GM13976 (cell line): ENCODE measurements around the gene NUFIP2.

Experiments
- DNase-seq: peaks from one replicate; pipeline ENCODE4 v3.0.0; 2012; ENCODE audit warnings: low spot score
- in situ Hi-C: fragments of 300-500 bp; cut with MboI; formaldehyde crosslinking; loops from one replicate; pipeline ENCODE4 v1.12.0; 2022; ENCODE audit warnings: low sequenced_read_pairs, mixed read lengths, inconsistent platforms; ENCODE audit not compliant: unreplicated experiment
- TF ChIP-seq, protein P1 (sequence below): IDR thresholded peaks from 2 replicates; pipeline ENCODE4 v1.5.1; 2012; ENCODE audit warnings: borderline replicate concordance, mild to moderate bottlenecking; ENCODE audit not compliant: insufficient read depth; ENCODE audit errors: extremely low read depth, missing control alignments, control extremely low read depth

Gene NUFIP2

DNA sequence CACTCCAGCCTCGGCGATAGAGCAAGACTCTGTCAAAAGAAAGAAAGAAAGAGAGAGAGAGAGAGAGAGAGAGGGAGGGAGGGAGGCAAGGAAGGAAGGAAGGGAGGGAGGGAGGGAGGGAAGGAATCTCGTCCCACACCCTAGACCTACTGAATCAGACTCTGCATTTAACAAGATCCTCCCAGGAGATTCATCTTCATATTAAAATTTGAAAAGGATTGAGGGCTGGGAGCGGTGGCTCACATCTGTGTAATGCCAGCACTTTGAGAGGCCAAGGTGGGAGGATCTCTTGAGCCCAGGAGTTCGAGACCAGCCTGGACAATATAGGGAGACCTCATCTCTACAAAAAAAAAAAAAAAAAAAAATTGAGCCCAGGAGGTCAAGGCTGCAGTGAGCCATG lies 33.5 kb upstream of the NUFIP2 start:
- in situ Hi-C loops, result no loop called here
- TF ChIP-seq, protein P1, sequence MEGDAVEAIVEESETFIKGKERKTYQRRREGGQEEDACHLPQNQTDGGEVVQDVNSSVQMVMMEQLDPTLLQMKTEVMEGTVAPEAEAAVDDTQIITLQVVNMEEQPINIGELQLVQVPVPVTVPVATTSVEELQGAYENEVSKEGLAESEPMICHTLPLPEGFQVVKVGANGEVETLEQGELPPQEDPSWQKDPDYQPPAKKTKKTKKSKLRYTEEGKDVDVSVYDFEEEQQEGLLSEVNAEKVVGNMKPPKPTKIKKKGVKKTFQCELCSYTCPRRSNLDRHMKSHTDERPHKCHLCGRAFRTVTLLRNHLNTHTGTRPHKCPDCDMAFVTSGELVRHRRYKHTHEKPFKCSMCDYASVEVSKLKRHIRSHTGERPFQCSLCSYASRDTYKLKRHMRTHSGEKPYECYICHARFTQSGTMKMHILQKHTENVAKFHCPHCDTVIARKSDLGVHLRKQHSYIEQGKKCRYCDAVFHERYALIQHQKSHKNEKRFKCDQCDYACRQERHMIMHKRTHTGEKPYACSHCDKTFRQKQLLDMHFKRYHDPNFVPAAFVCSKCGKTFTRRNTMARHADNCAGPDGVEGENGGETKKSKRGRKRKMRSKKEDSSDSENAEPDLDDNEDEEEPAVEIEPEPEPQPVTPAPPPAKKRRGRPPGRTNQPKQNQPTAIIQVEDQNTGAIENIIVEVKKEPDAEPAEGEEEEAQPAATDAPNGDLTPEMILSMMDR, result no peak
- no peak for DNase-seq

DNA sequence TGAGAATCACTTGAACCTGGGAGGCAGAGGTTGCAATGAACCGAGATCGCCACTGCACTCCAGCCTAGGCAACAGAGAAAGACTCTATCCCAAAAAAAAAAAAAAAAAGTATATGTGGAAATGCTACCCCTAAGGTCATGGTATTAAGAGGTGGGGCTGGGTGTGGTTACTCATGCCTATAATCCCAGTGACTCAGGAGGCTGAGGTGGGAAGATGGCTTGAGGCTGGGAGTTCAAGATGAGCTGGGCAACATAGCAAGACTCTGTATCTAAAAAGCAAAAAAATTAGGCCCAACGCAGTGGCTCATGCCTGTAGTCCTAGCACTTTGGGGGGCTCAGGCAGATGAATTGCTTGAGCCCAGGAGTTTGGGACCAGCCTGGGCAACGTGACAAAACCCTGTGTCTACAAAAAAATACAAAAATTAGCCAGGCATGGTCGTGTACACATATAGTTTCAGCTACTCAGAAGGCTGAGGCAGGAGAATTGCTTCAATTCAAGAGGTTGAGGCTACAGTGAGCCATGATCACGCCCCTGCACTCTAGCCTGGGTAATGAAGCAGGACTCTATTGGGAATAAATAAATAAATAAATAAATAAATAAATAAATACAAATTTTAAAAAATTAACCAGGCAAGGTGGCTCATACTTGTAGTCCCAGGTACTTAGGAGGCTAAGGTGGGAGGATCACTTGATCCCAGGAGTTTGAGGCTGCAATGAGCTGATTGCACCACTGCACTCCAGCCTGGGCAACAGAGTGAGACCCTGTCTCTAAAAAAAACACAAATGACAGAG lies 32.3 kb upstream of the NUFIP2 start:
- in situ Hi-C loops, result no loop called here
- TF ChIP-seq, protein P1, result no peak
- DNase-seq, result no peak

- in situ Hi-C loops, result no loop called here
- no peak for DNase-seq
- TF ChIP-seq, protein P1, result no peak
Observed at GRCh38 chr17:29322363-29322762, 28.4 kb upstream of the NUFIP2 start.

DNA sequence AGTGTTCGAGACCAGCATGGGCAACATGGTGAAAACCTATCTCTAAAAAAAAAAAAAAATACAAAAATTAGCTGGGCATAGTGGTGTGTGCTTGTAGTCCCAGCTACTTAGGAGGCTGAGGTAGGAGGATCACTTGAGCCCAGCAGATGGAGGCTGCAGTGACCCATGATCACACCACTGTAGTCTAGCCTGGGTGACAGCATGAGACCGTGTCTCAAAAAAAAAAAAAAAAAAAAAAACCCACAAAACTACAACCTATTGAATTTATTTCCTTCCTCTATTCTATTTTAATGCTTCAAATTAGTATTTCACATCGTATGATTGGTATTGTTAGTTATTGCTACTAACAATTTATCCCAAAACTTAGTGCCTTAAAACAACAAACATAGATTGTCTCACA lies 9.4 kb upstream of the NUFIP2 start:
- in situ Hi-C loops, result no loop called here
- no peak for DNase-seq
- TF ChIP-seq, protein P1, result no peak

DNA sequence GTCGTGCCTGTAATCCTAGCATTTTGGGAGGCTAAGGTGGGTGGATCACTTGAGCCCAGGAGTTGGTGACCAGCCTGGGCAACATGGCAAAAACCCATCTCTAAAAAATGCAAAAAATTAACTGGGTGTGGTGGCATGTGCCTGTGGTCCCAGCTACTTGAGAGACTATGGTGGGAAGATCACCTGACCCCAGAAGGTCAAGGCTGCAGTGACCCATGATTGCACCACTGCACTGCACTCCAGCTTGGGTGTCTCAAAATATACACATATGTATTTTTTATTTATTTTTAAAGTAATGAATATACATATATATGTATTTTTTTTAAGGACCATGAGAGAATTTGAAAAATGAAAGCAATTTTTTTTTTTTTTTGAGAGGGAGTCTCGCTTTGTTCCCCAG lies 5.1 kb upstream of the NUFIP2 start:
- no peak for DNase-seq
- in situ Hi-C loops, result no loop called here
- TF ChIP-seq, protein P1, result no peak

DNA sequence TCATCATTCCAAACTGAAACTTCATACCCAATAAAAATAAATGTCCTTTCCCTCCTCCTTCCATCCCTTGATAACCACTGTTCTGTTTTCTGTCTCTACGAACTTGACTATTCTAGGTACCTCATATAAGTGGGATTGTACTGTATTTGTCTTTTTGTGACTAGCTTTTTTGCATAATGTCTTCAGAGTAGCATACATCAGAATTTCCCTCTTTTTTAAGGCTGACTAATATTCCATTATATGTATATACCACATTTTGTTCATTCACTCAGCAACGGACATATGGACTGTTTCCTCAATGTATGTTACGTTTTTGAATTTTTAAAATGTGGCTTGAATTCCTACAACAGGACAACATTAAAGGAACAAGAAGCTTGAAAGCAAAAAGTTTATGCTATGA lies 1.5 kb upstream of the NUFIP2 start:
- in situ Hi-C loops, result no loop called here
- DNase-seq, result no peak
- TF ChIP-seq, protein P1, result no peak
